ENCODE results near the gene OR9Q1. TPM values are rescaled to one million over a fixed set of nuclear protein-coding genes. Genes with fewer than 3 reads are reported as not detected.

Gene OR9Q1
- total and polyA plus RNA-seq, 2 of the 4 experiments (the other 2 are of a cell fraction): not detected

GRCh38 chr11:58004664-58005063, 19.0 kb upstream of the OR9Q1 start:
- no peak overlapping the region; a peak in 1 of 4 replicates for H4K8ac ChIP-seq (ENCODE audit: low read depth in 2 of 2, low read length in 2 of 2)
- POLR2A ChIA-PET (ENCODE audit: unreplicated experiment): no interaction called here
- no peak overlapping the region; the same call in 1 of the 2 replicates for H2BK20ac ChIP-seq (ENCODE audit: low read depth, low read length)
- no peak overlapping the region; the same call in 1 of the 2 replicates for H3K4ac ChIP-seq (ENCODE audit: low read depth, low read length)
- H3K79me1 ChIP-seq (ENCODE audit: low read depth in 1 of 2, low read length in 2 of 2): no peaks in the 10 kb centered on the region
- H3K4me1 ChIP-seq (ENCODE audit: control insufficient read depth, insufficient read depth, low read length): peaks cover 2% of the 10 kb centered on the region; the same call in 1 of the 2 replicates
- H3K18ac ChIP-seq (ENCODE audit: low read depth, low read length): peak overlapping the region; percentile 95; the same call in 1 of the 2 replicates
- in situ Hi-C loops (cut with MboI; ENCODE audit: low sequenced_read_pairs) (no loop called here), intact Hi-C loops (cut with micrococcal nuclease) (no loop called here), dilution Hi-C loops (cut with HindIII; ENCODE audit: low sequenced_read_pairs, unreplicated experiment) (no loop called here)
- no peak overlapping the region for H3K23ac ChIP-seq (ENCODE audit: low read depth, low read length)
- ATAC-seq (ENCODE audit: low read depth) (no peak), DNase-seq (no peak)
- no peak overlapping the region for H3K56ac ChIP-seq (ENCODE audit: extremely low read depth, insufficient read depth, low read length)
- no peaks in the 10 kb centered on the region for H4K20me1 ChIP-seq (ENCODE audit: insufficient read depth, low read length)
- H3K9me3 ChIP-seq (ENCODE audit: control insufficient read depth, insufficient read depth, low read length): no peaks in the 10 kb centered on the region
- H2AFZ ChIP-seq (replicated peaks; ENCODE audit: low read length, poor library complexity): no peak overlapping the region
- WGBS, 2 experiments (ENCODE audit: extremely low coverage in 2 of 2, insufficient read length in 1 of 2): no CpG with 5 or more reads among the region's 6 CpGs
- no peak overlapping the region for H2AK9ac ChIP-seq (replicated peaks; ENCODE audit: low read depth, low read length, poor library complexity)
- H2BK5ac ChIP-seq (ENCODE audit: low read depth, low read length, poor library complexity, severe bottlenecking): no peak overlapping the region
- no peaks in the 10 kb centered on the region for H3K27me3 ChIP-seq (ENCODE audit: control insufficient read depth, insufficient read depth, low read length)
- H3K14ac ChIP-seq (replicated peaks; ENCODE audit: low read depth, low read length): peak overlapping the region; percentile 52; the same call in 1 of the 2 replicates
- no TSS peak for BruUV-seq (replicated peaks)
- no peak overlapping the region for H2BK15ac ChIP-seq (ENCODE audit: low read depth, low read length)
- H3K4me2 ChIP-seq (ENCODE audit: low read depth, low read length): no peak overlapping the region
- no peak overlapping the region for H2AK5ac ChIP-seq (ENCODE audit: low read depth, low read length)
- H4K5ac ChIP-seq (ENCODE audit: low read depth, low read length): peak overlapping the region; percentile 54; the same call in 1 of the 2 replicates
- H3K9me1 ChIP-seq (ENCODE audit: insufficient read depth, low read length): peaks cover 4% of the 10 kb centered on the region; the same call in 1 of the 2 replicates
- no peak overlapping the region for H2BK120ac ChIP-seq (ENCODE audit: low read depth, low read length)
- TF ChIP-seq CHD1 (IDR thresholded peaks at IDR 0.05; ENCODE audit: low read depth, low read length) (no peak), CTCF (conservative IDR thresholded peaks at IDR 0.05; ENCODE audit: low read depth, low read length) (no peak), MAFK (IDR thresholded peaks at IDR 0.05; ENCODE audit: low read depth, low read length) (no peak), RFX5 (IDR thresholded peaks at IDR 0.05; ENCODE audit: low read depth, low read length) (no peak), RCOR1 (IDR thresholded peaks at IDR 0.05; ENCODE audit: insufficient replicate concordance, low read length) (no peak), USF2 (IDR thresholded peaks at IDR 0.05; ENCODE audit: low read depth, low read length) (no peak), POLR2A (IDR thresholded peaks at IDR 0.05; ENCODE audit: low read depth, low read length) (no peak), ELK1 (IDR thresholded peaks at IDR 0.05; ENCODE audit: borderline replicate concordance, low read depth, low read length) (no peak), RAD21 (IDR thresholded peaks at IDR 0.05; ENCODE audit: low read length) (no peak)
- CTCF ChIA-PET: interaction anchor here (0.7 kb wide), 1 partner anchor 24 kb away, joined by 3 read pairs; no protein-coding TSS in a partner anchor
- H3K9ac ChIP-seq (ENCODE audit: low read depth, low read length): no peak overlapping the region
- H3K27ac ChIP-seq (ENCODE audit: insufficient read depth, low read length): no peak overlapping the region
- H3K4me3 ChIP-seq (ENCODE audit: insufficient read depth, low read depth, low read length): no peak overlapping the region
- H4K91ac ChIP-seq (ENCODE audit: insufficient read depth, low read depth, low read length): no peak overlapping the region; the same call in 1 of the 2 replicates
- H3K36me3 ChIP-seq (ENCODE audit: control insufficient read depth, insufficient read depth, low read length): no peaks in the 10 kb centered on the region
